Measurements from ENCODE around the gene SHANK2. TPM values are rescaled to one million over a fixed set of nuclear protein-coding genes. Genes with fewer than 3 reads are reported as not detected.

SHANK2 gene
- total RNA-seq, 2 experiments from 2014 or later = not detected

DNA sequence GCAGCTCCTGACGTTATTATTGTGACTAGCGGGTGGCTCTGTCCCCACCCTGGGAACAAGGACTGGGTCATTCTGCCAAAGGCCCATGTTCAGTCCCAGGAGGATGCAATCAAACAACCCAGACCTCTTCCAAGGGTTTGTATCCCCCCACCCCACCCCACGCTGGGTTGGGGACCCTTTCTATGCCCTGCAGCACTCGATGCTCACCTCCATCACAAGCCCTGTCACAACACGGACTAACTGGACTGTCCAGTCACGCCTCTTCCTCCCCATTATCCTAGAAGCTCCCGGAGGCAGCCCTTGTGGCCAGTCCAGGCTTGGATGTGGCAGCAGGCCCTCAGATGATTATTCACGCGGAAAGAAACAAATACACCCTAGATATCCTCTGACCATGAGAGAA, 3.7 kb downstream of the SHANK2 start:
- Histone ChIP-seq H3K36me3 (ENCODE audit: insufficient read depth, low read length) (no peaks in the 10 kb centered on the region), H3K27ac (ENCODE audit: low read depth, low read length, poor library complexity, severe bottlenecking) (no peak overlapping the region), H3K4me2 (ENCODE audit: low read length) (no peak overlapping the region), H4K20me1 (ENCODE audit: insufficient read depth, low read length) (no peaks in the 10 kb centered on the region), H3K79me2 (ENCODE audit: insufficient read depth, low read depth, low read length) (no peaks in the 10 kb centered on the region), H2AFZ (ENCODE audit: low read length) (no peak overlapping the region), H3K4me3 (ENCODE audit: low read depth, low read length, poor library complexity, severe bottlenecking) (no peak overlapping the region), H3K9me2 (ENCODE audit: insufficient read depth, low read length) (no peaks in the 10 kb centered on the region), H3K9me3 (ENCODE audit: low read length) (no peaks in the 10 kb centered on the region), H3K4me1 (ENCODE audit: insufficient read depth, low read length, poor library complexity, severe bottlenecking) (no peaks in the 10 kb centered on the region)
- TF ChIP-seq EZH2phosphoT487 (IDR thresholded peaks at IDR 0.05; ENCODE audit: borderline replicate concordance, low read depth, low read length) = no peak
- TF ChIP-seq, protein P1, sequence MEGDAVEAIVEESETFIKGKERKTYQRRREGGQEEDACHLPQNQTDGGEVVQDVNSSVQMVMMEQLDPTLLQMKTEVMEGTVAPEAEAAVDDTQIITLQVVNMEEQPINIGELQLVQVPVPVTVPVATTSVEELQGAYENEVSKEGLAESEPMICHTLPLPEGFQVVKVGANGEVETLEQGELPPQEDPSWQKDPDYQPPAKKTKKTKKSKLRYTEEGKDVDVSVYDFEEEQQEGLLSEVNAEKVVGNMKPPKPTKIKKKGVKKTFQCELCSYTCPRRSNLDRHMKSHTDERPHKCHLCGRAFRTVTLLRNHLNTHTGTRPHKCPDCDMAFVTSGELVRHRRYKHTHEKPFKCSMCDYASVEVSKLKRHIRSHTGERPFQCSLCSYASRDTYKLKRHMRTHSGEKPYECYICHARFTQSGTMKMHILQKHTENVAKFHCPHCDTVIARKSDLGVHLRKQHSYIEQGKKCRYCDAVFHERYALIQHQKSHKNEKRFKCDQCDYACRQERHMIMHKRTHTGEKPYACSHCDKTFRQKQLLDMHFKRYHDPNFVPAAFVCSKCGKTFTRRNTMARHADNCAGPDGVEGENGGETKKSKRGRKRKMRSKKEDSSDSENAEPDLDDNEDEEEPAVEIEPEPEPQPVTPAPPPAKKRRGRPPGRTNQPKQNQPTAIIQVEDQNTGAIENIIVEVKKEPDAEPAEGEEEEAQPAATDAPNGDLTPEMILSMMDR (conservative IDR thresholded peaks at IDR 0.05; ENCODE audit: low read length) = no peak
- BruUV-seq (replicated peaks) = no TSS peak
- ChIA-PET POLR2A (no interaction called here), CTCF (ENCODE audit: unreplicated experiment) (no interaction called here)
- no peak for DNase-seq (ENCODE audit: low spot score)
- intact Hi-C loops (cut with micrococcal nuclease; ENCODE audit: unreplicated experiment) = no loop called here

GRCh38 chr11:71248251-71248570, 4.2 kb downstream of the SHANK2 start:
- intact Hi-C loops (cut with micrococcal nuclease; ENCODE audit: unreplicated experiment) = no loop called here
- no TSS peak for BruUV-seq (replicated peaks)

DNA sequence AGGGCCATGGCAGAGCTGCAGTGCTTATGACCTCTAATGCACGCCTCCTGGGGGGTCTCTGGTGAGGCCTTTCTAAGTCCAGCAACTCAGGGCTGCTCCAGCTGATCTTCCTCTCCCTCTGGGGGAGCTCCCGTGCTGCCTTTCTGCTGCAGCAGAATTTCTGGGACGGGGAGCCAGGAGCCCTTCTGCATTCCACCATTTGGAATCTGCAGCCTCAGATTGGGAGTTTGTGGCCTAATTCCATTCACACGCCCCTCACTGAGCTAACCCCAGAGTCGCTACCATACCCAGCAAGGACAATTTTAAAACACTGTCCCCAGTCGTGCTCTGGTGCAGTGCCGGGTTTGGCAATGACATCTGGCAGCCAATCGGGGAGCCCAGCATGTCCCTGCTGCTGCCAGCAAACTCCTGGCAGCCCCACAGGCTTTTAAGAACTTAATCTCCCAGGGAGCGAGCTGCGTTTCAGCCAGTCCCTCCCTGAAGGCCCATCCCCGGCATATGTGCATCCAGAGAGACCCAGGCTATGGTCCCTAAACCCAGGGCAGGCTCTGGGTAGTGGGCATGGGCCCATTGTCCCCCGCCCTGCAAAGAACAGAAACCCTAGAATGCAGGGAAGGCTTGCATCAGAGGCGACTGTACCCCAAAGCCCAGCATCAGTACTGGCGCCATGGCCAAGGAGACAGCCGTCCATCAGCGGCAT, 4.7 kb downstream of the SHANK2 start:
- Histone ChIP-seq H4K20me1 (ENCODE audit: insufficient read depth, low read length) (no peaks in the 10 kb centered on the region), H3K9me3 (ENCODE audit: low read length) (no peaks in the 10 kb centered on the region), H2AFZ (ENCODE audit: low read length) (no peak overlapping the region), H3K4me1 (ENCODE audit: insufficient read depth, low read length, poor library complexity, severe bottlenecking) (no peaks in the 10 kb centered on the region), H3K4me3 (ENCODE audit: low read depth, low read length, poor library complexity, severe bottlenecking) (no peak overlapping the region), H3K27ac (ENCODE audit: low read depth, low read length, poor library complexity, severe bottlenecking) (no peak overlapping the region), H3K79me2 (ENCODE audit: insufficient read depth, low read depth, low read length) (no peaks in the 10 kb centered on the region), H3K36me3 (ENCODE audit: insufficient read depth, low read length) (no peaks in the 10 kb centered on the region), H3K4me2 (ENCODE audit: low read length) (no peak overlapping the region), H3K9me2 (ENCODE audit: insufficient read depth, low read length) (no peaks in the 10 kb centered on the region)
- CTCF ChIA-PET (ENCODE audit: unreplicated experiment) = no interaction called here
- no TSS peak for BruUV-seq (replicated peaks)
- intact Hi-C loops (cut with micrococcal nuclease; ENCODE audit: unreplicated experiment) = no loop called here
- TF ChIP-seq EZH2phosphoT487 (IDR thresholded peaks at IDR 0.05; ENCODE audit: borderline replicate concordance, low read depth, low read length) = no peak
- TF ChIP-seq, protein P1 (conservative IDR thresholded peaks at IDR 0.05; ENCODE audit: low read length) = no peak
- POLR2A ChIA-PET = interaction anchor here (0.7 to 1.1 kb wide), 4 partner anchors 9 to 246 kb away, joined by 3 to 5 read pairs (median 3); no protein-coding TSS in a partner anchor
- DNase-seq (ENCODE audit: low spot score) = no peak

More at GRCh38 chr11:71248251-71248570, 4.2 kb downstream of the SHANK2 start:
- Histone ChIP-seq H3K9me2 (ENCODE audit: insufficient read depth, low read length) (no peaks in the 10 kb centered on the region), H3K9me3 (ENCODE audit: low read length) (no peaks in the 10 kb centered on the region), H3K4me1 (ENCODE audit: insufficient read depth, low read length, poor library complexity, severe bottlenecking) (no peaks in the 10 kb centered on the region), H3K4me3 (ENCODE audit: low read depth, low read length, poor library complexity, severe bottlenecking) (no peak overlapping the region), H2AFZ (ENCODE audit: low read length) (no peak overlapping the region), H3K79me2 (ENCODE audit: insufficient read depth, low read depth, low read length) (no peaks in the 10 kb centered on the region), H3K4me2 (ENCODE audit: low read length) (no peak overlapping the region), H3K36me3 (ENCODE audit: insufficient read depth, low read length) (no peaks in the 10 kb centered on the region), H3K27ac (ENCODE audit: low read depth, low read length, poor library complexity, severe bottlenecking) (no peak overlapping the region), H4K20me1 (ENCODE audit: insufficient read depth, low read length) (no peaks in the 10 kb centered on the region)
- TF ChIP-seq EZH2phosphoT487 (IDR thresholded peaks at IDR 0.05; ENCODE audit: borderline replicate concordance, low read depth, low read length) = no peak
- TF ChIP-seq, protein P1 (conservative IDR thresholded peaks at IDR 0.05; ENCODE audit: low read length) = no peak
- ChIA-PET POLR2A (no interaction called here), CTCF (ENCODE audit: unreplicated experiment) (no interaction called here)
- no peak for DNase-seq (ENCODE audit: low spot score)

Measured in OCI-LY7 (cell line).